GM12878 (cell line): ENCODE measurements around the gene INTS14. TPM values are rescaled to one million over a fixed set of nuclear protein-coding genes. Genes with fewer than 3 reads are reported as not detected.

Experiments
- BCL11A ChIP-seq: IDR thresholded peaks from 2 replicates; pipeline ENCODE4 v1.6.1; 2011; ENCODE audit warnings: low read depth, low read length
- BCL3 ChIP-seq: IDR thresholded peaks from 2 replicates; pipeline ENCODE4 v1.6.1; 2011; ENCODE audit warnings: borderline replicate concordance, low read depth, mild to moderate bottlenecking, moderate library complexity, low read length; ENCODE audit not compliant: insufficient read depth, poor library complexity, severe bottlenecking
- E4F1 ChIP-seq: fragments of 450-650 bp; IDR thresholded peaks from 2 replicates; pipeline ENCODE4 v1.6.1; 2018; ENCODE audit warnings: borderline replicate concordance, mild to moderate bottlenecking; ENCODE audit not compliant: partially characterized antibody
- EED ChIP-seq: sonication (generic); IDR thresholded peaks from 2 replicates; pipeline ENCODE4 v1.6.1; 2016; ENCODE audit warnings: antibody characterized with exemption, low read depth
- FOS ChIP-seq: IDR thresholded peaks from 3 replicates; pipeline ENCODE4 v1.6.1; 2011; ENCODE audit warnings: borderline replicate concordance; ENCODE audit not compliant: insufficient read length; ENCODE audit errors: extremely low read depth
- FOXM1 ChIP-seq: IDR thresholded peaks from 2 replicates; pipeline ENCODE4 v1.6.1; 2012; ENCODE audit warnings: low read depth, mild to moderate bottlenecking, inconsistent platforms, low read length, moderate library complexity
- HDAC2 ChIP-seq: fragments of 200-600 bp; sonication (generic); IDR thresholded peaks from 2 replicates; pipeline ENCODE4 v1.6.1; 2017
- IKZF2 ChIP-seq, 2 experiments: fragments of 450-650 bp; IDR thresholded peaks; 2 replicates each; pipeline ENCODE4 v1.6.1; 2017; ENCODE audit warnings: mild to moderate bottlenecking in 2 of 2, moderate library complexity in 2 of 2
- MEF2A ChIP-seq: IDR thresholded peaks from 2 replicates; pipeline ENCODE4 v1.6.1; 2011; ENCODE audit warnings: low read depth, mild to moderate bottlenecking, low read length, moderate library complexity; ENCODE audit not compliant: insufficient read depth
- NFIC ChIP-seq: IDR thresholded peaks from 2 replicates; pipeline ENCODE4 v1.6.1; 2012; ENCODE audit warnings: low read depth, mild to moderate bottlenecking, inconsistent platforms, low read length, moderate library complexity
- NR2F1 ChIP-seq: fragments of 450-650 bp; conservative IDR thresholded peaks from 2 replicates; pipeline ENCODE4 v1.6.1; 2017; ENCODE audit warnings: mild to moderate bottlenecking
- TAF1 ChIP-seq: IDR thresholded peaks from 2 replicates; pipeline ENCODE4 v1.6.1; 2011; ENCODE audit warnings: mild to moderate bottlenecking, low read depth, low read length, borderline replicate concordance
- ZNF207 ChIP-seq: fragments of 450-650 bp; IDR thresholded peaks from 2 replicates; pipeline ENCODE4 v1.6.1; 2014; ENCODE audit warnings: antibody characterized with exemption, mild to moderate bottlenecking, borderline replicate concordance
- ZNF274 ChIP-seq: IDR thresholded peaks from one replicate; pipeline ENCODE4 v1.8.0; 2011; ENCODE audit not compliant: insufficient read length, insufficient read depth
- polyA plus RNA-seq, 11 experiments: library from polyadenylated mRNA; depleted of rRNA in 4 of 11; unstranded in 6 of 11; stranded (reverse) in 5 of 11; fragments of >200 nt; fragmentation: Nextera tagmentation in 4 of 11; fragmentation: Illumina TruSeq in 1 of 11; extraction: Ambion mirVana in 4 of 11; extraction: Trizol in 1 of 11; gene quantifications; 1 replicate in 1 of 11; 2 replicates in 10 of 11; pipeline versions ENCODE4 v1.2.1 to v1.2.3, GENCODE V29; 2011 to 2016; ENCODE audit warnings: inconsistent platforms in 2 of 11, missing spikeins in 2 of 11, low read depth in 1 of 11
- total RNA-seq, 4 experiments: library from RNA; depleted of rRNA in 3 of 4; stranded (reverse); fragments of >200 nt in 3 of 4; fragmentation: Illumina TruSeq in 1 of 4; extraction: Trizol in 1 of 4; gene quantifications; 2 replicates each; pipeline versions ENCODE4 v1.2.1 to v1.2.3, GENCODE V29; 2013 to 2021
- TF ChIP-seq, protein P1 (sequence below): fragments of 450-650 bp; IDR thresholded peaks from 2 replicates; pipeline ENCODE4 v1.6.1; 2016; ENCODE audit warnings: mild to moderate bottlenecking
- TF ChIP-seq, protein P2 (sequence below): fragments of 450-650 bp; formaldehyde crosslinking; IDR thresholded peaks from 2 replicates; pipeline ENCODE4 v1.4.0; 2020; ENCODE audit warnings: mild to moderate bottlenecking, moderate library complexity
- TF ChIP-seq, protein P3 (sequence below): fragments of 450-650 bp; IDR thresholded peaks from 2 replicates; pipeline ENCODE4 v1.6.1; 2017; ENCODE audit warnings: low read depth, mild to moderate bottlenecking, moderate library complexity

The INTS14 gene
- total and polyA plus RNA-seq, 10 of the 15 experiments (the other 5 are each of a cell fraction or from before 2014, with no cell fraction given): 36.8 to 76.9 (median 47.7) TPM

- no peak for TF ChIP-seq FOS
- TF ChIP-seq, protein P1, sequence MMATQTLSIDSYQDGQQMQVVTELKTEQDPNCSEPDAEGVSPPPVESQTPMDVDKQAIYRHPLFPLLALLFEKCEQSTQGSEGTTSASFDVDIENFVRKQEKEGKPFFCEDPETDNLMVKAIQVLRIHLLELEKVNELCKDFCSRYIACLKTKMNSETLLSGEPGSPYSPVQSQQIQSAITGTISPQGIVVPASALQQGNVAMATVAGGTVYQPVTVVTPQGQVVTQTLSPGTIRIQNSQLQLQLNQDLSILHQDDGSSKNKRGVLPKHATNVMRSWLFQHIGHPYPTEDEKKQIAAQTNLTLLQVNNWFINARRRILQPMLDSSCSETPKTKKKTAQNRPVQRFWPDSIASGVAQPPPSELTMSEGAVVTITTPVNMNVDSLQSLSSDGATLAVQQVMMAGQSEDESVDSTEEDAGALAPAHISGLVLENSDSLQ: peak; percentile 59; the same call in 1 of the 2 replicates
- TF ChIP-seq ZNF274: no peak
- peak; percentile 62 for TF ChIP-seq E4F1
- TF ChIP-seq, protein P2, sequence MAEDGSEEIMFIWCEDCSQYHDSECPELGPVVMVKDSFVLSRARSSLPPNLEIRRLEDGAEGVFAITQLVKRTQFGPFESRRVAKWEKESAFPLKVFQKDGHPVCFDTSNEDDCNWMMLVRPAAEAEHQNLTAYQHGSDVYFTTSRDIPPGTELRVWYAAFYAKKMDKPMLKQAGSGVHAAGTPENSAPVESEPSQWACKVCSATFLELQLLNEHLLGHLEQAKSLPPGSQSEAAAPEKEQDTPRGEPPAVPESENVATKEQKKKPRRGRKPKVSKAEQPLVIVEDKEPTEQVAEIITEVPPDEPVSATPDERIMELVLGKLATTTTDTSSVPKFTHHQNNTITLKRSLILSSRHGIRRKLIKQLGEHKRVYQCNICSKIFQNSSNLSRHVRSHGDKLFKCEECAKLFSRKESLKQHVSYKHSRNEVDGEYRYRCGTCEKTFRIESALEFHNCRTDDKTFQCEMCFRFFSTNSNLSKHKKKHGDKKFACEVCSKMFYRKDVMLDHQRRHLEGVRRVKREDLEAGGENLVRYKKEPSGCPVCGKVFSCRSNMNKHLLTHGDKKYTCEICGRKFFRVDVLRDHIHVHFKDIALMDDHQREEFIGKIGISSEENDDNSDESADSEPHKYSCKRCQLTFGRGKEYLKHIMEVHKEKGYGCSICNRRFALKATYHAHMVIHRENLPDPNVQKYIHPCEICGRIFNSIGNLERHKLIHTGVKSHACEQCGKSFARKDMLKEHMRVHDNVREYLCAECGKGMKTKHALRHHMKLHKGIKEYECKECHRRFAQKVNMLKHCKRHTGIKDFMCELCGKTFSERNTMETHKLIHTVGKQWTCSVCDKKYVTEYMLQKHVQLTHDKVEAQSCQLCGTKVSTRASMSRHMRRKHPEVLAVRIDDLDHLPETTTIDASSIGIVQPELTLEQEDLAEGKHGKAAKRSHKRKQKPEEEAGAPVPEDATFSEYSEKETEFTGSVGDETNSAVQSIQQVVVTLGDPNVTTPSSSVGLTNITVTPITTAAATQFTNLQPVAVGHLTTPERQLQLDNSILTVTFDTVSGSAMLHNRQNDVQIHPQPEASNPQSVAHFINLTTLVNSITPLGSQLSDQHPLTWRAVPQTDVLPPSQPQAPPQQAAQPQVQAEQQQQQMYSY (CRISPR knock-in tag): no peak
- no peak for TF ChIP-seq NFIC
- peak; percentile 80; the same call in 1 of the 2 replicates for TF ChIP-seq NR2F1
- peak; percentile 90; the same call in 1 of the 2 replicates for TF ChIP-seq TAF1
- 0 out of 2 replicates have a peak, but pooled peaks have one; percentile 43 for TF ChIP-seq ZNF207
- peak; percentile 58; the same call in 1 of the 2 replicates for TF ChIP-seq FOXM1
- TF ChIP-seq HDAC2: no peak
- TF ChIP-seq MEF2A: peak; percentile 66; the same call in 1 of the 2 replicates
- peak; percentile 89 to 90 for TF ChIP-seq IKZF2 (IDR thresholded peaks at IDR 0.05)
- TF ChIP-seq BCL11A: 0 out of 2 replicates have a peak, but pooled peaks have one; percentile 11
- TF ChIP-seq, protein P3, sequence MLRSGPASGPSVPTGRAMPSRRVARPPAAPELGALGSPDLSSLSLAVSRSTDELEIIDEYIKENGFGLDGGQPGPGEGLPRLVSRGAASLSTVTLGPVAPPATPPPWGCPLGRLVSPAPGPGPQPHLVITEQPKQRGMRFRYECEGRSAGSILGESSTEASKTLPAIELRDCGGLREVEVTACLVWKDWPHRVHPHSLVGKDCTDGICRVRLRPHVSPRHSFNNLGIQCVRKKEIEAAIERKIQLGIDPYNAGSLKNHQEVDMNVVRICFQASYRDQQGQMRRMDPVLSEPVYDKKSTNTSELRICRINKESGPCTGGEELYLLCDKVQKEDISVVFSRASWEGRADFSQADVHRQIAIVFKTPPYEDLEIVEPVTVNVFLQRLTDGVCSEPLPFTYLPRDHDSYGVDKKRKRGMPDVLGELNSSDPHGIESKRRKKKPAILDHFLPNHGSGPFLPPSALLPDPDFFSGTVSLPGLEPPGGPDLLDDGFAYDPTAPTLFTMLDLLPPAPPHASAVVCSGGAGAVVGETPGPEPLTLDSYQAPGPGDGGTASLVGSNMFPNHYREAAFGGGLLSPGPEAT: peak; percentile 96
- TF ChIP-seq BCL3: no peak
- peak; percentile 88 for TF ChIP-seq EED
These were observed at the start of gene INTS14 (continued) for GRCh38 chr15:65610871-65611718.
